Hepatocyte (in vitro differentiated cells): Measurements from ENCODE around the gene ARMH4. TPM values are rescaled to one million over a fixed set of nuclear protein-coding genes. Genes with fewer than 3 reads are reported as not detected.

Experiments used
- DNase-seq: peaks from one replicate; pipeline ENCODE4 v3.0.0-alpha.2; 2016; ENCODE audit warnings: low spot score
- H2AFZ ChIP-seq: fragments of 200-600 bp; sonication (generic); 2 replicates; pipeline ENCODE4 v1.6.0; 2016; ENCODE audit warnings: antibody characterized with exemption, mild to moderate bottlenecking
- H3K27ac ChIP-seq: fragments of 200-600 bp; sonication (generic); 2 replicates; pipeline ENCODE4 v1.5.1; 2016; ENCODE audit warnings: mild to moderate bottlenecking
- H3K27me3 ChIP-seq: fragments of 200-600 bp; sonication (generic); 2 replicates; pipeline ENCODE4 v1.6.1; 2016
- H3K36me3 ChIP-seq: fragments of 200-600 bp; sonication (generic); replicated peaks from 2 replicates; pipeline ENCODE4 v1.5.1; 2016; ENCODE audit warnings: low read depth; ENCODE audit not compliant: insufficient read depth
- H3K4me1 ChIP-seq: fragments of 200-600 bp; sonication (generic); 2 replicates; pipeline ENCODE4 v1.5.1; 2016; ENCODE audit warnings: mild to moderate bottlenecking, moderate library complexity; ENCODE audit not compliant: insufficient read depth
- H3K4me2 ChIP-seq: fragments of 200-600 bp; sonication (generic); 2 replicates; pipeline ENCODE4 v1.6.0; 2016
- H3K4me3 ChIP-seq: fragments of 200-600 bp; sonication (generic); 2 replicates; pipeline ENCODE4 v1.5.1; 2016; ENCODE audit warnings: mild to moderate bottlenecking
- H3K79me2 ChIP-seq: fragments of 200-600 bp; sonication (generic); 2 replicates; pipeline ENCODE4 v1.6.0; 2017; ENCODE audit warnings: mild to moderate bottlenecking
- H3K9me2 ChIP-seq: fragments of 200-600 bp; sonication (generic); replicated peaks from 2 replicates; pipeline ENCODE4 v1.6.0; 2017; ENCODE audit warnings: mild to moderate bottlenecking; ENCODE audit not compliant: insufficient read depth
- H3K9me3 ChIP-seq: fragments of 200-600 bp; sonication (generic); 2 replicates; pipeline ENCODE4 v1.5.1; 2016; ENCODE audit warnings: low read depth, mild to moderate bottlenecking
- H4K20me1 ChIP-seq: fragments of 200-600 bp; sonication (generic); 2 replicates; pipeline ENCODE4 v1.6.0; 2016; ENCODE audit warnings: mild to moderate bottlenecking; ENCODE audit not compliant: insufficient read depth, poor library complexity, severe bottlenecking
- CTCF ChIP-seq: fragments of 200-600 bp; sonication (generic); IDR thresholded peaks from 2 replicates; pipeline ENCODE4 v1.5.1; 2016; ENCODE audit warnings: antibody characterized with exemption, mild to moderate bottlenecking; ENCODE audit not compliant: poor library complexity
- EZH2 ChIP-seq: fragments of 200-600 bp; sonication (generic); IDR thresholded peaks from 2 replicates; pipeline ENCODE4 v1.6.1; 2016; ENCODE audit warnings: antibody characterized with exemption, mild to moderate bottlenecking, borderline replicate concordance
- EZH2phosphoT487 ChIP-seq: fragments of 200-600 bp; sonication (generic); IDR thresholded peaks from one replicate; pipeline ENCODE4 v1.6.1; 2018; ENCODE audit warnings: antibody characterized with exemption, mild to moderate bottlenecking, low read depth, moderate library complexity; ENCODE audit not compliant: unreplicated experiment, severe bottlenecking
- WGBS: methylation state at CpG from one replicate; pipeline ENCODE4 v1.1.6; 2016; ENCODE audit warnings: low lambda C conversion rate; ENCODE audit errors: missing lambda C conversion rate; 5-methylcytosine and 5-hydroxymethylcytosine counted together
- polyA plus RNA-seq: library from polyadenylated mRNA; unstranded; fragments of >200 nt; fragmentation: Nextera tagmentation; extraction: Ambion mirVana; gene quantifications from 2 replicates; pipeline ENCODE4 v1.2.1, GENCODE V29; 2016
- total RNA-seq: library from RNA; depleted of rRNA; stranded (reverse); fragments of >200 nt; gene quantifications from 2 replicates; pipeline ENCODE4 v1.2.3, GENCODE V29; 2014

Gene ARMH4
- total and polyA plus RNA-seq, 2 experiments from 2014 or later = 6.6 to 11.3 TPM

GRCh38 chr14:57982804-57983634, 169.0 kb downstream of the ARMH4 start:
- no peaks in the 10 kb centered on the region for H3K79me2 ChIP-seq
- peak; percentile 46 for DNase-seq
- H3K4me1 ChIP-seq = peaks cover 6% of the 10 kb centered on the region
- H3K27me3 ChIP-seq = no peaks in the 10 kb centered on the region
- H3K9me3 ChIP-seq = no peaks in the 10 kb centered on the region
- H3K36me3 ChIP-seq = no peaks in the 10 kb centered on the region
- no peak overlapping the region for H3K4me2 ChIP-seq
- no peak overlapping the region for H3K4me3 ChIP-seq
- H3K9me2 ChIP-seq = no peaks in the 10 kb centered on the region
- H2AFZ ChIP-seq = no peak overlapping the region
- H4K20me1 ChIP-seq = no peaks in the 10 kb centered on the region
- WGBS = 65% methylated on average over 8 of the region's 8 CpGs
- TF ChIP-seq CTCF = no peak
- no peak for TF ChIP-seq EZH2
- TF ChIP-seq EZH2phosphoT487 = no peak
- H3K27ac ChIP-seq = no peak overlapping the region

GRCh38 chr14:57981817-57982560, 170.0 kb downstream of the ARMH4 start:
- no peaks in the 10 kb centered on the region for H3K79me2 ChIP-seq
- no peaks in the 10 kb centered on the region for H3K9me2 ChIP-seq
- peak overlapping the region; percentile 58 for H3K27ac ChIP-seq
- H4K20me1 ChIP-seq = no peaks in the 10 kb centered on the region
- no peaks in the 10 kb centered on the region for H3K27me3 ChIP-seq
- no peaks in the 10 kb centered on the region for H3K36me3 ChIP-seq
- H3K4me3 ChIP-seq = no peak overlapping the region
- no peak overlapping the region for H2AFZ ChIP-seq
- 75% methylated on average over 12 of the region's 12 CpGs for WGBS
- no peak for DNase-seq
- TF ChIP-seq CTCF (no peak), EZH2phosphoT487 (no peak)
- no peak overlapping the region for H3K4me2 ChIP-seq
- no peaks in the 10 kb centered on the region for H3K9me3 ChIP-seq
- H3K4me1 ChIP-seq = peaks cover 6% of the 10 kb centered on the region

- TF ChIP-seq EZH2 = no peak
- no peak for TF ChIP-seq EZH2phosphoT487
- TF ChIP-seq CTCF = no peak
- H3K4me2 ChIP-seq = no peak overlapping the region
- H3K36me3 ChIP-seq = no peaks in the 10 kb centered on the region
- H3K4me1 ChIP-seq = peaks cover 6% of the 10 kb centered on the region
- no peak overlapping the region for H2AFZ ChIP-seq
- no peaks in the 10 kb centered on the region for H3K9me2 ChIP-seq
- no peaks in the 10 kb centered on the region for H3K79me2 ChIP-seq
- H3K9me3 ChIP-seq = no peaks in the 10 kb centered on the region
- DNase-seq = no peak
- H3K27ac ChIP-seq = no peak overlapping the region
- no peak overlapping the region for H3K4me3 ChIP-seq
- 83% methylated on average over 4 of the region's 4 CpGs for WGBS
- no peaks in the 10 kb centered on the region for H4K20me1 ChIP-seq
- H3K27me3 ChIP-seq = no peaks in the 10 kb centered on the region
Measured at GRCh38 chr14:57979376-57980048, 172.5 kb downstream of the ARMH4 start.
